Glutamatergic neuron (in vitro differentiated cells): Measurements from ENCODE around the gene WNT2. TPM values are rescaled to one million over a fixed set of nuclear protein-coding genes. Genes with fewer than 3 reads are reported as not detected.

Experiments
- DNase-seq: peaks from one replicate; pipeline ENCODE4 v3.0.0; 2022
- H3K27ac Mint-ChIP-seq: one replicate; pipeline ENCODE4 v1.8.0; 2020; ENCODE audit warnings: mild to moderate bottlenecking, mixed read lengths, inconsistent platforms; ENCODE audit not compliant: unreplicated experiment
- H3K27me3 Mint-ChIP-seq: one replicate; pipeline ENCODE4 v1.8.0; 2020; ENCODE audit warnings: mild to moderate bottlenecking, moderate library complexity, mixed read lengths, inconsistent platforms; ENCODE audit not compliant: unreplicated experiment
- H3K36me3 Mint-ChIP-seq: one replicate; pipeline ENCODE4 v1.8.0; 2020; ENCODE audit warnings: mild to moderate bottlenecking, mixed read lengths, inconsistent platforms; ENCODE audit not compliant: unreplicated experiment
- H3K4me1 Mint-ChIP-seq: one replicate; pipeline ENCODE4 v1.8.0; 2020; ENCODE audit warnings: mild to moderate bottlenecking, low read depth, mixed read lengths, inconsistent platforms; ENCODE audit not compliant: unreplicated experiment
- H3K4me3 Mint-ChIP-seq: one replicate; pipeline ENCODE4 v1.8.0; 2020; ENCODE audit warnings: mild to moderate bottlenecking, mixed read lengths, inconsistent platforms; ENCODE audit not compliant: unreplicated experiment
- H3K9me3 Mint-ChIP-seq: one replicate; pipeline ENCODE4 v1.8.0; 2020; ENCODE audit warnings: mild to moderate bottlenecking, moderate library complexity, mixed read lengths, inconsistent platforms; ENCODE audit not compliant: unreplicated experiment
- CTCF ChIP-seq: fragments of 200-600 bp; sonication (generic); IDR thresholded peaks from one replicate; pipeline ENCODE4 v1.5.0; 2021; ENCODE audit not compliant: partially characterized antibody, unreplicated experiment
- long read RNA-seq: library from polyadenylated mRNA; unstranded; transcript quantifications from one replicate; pipeline ENCODE4 v2.0.0, GENCODE V29; 2020; ENCODE audit not compliant: unreplicated experiment
- total RNA-seq: library from RNA; stranded (reverse); fragmentation: NEBNext Ultra II Directional; extraction: Animal tissue kit (Norgen Biotek cat#: 25700); gene quantifications from one replicate; pipeline ENCODE4 v1.2.1, GENCODE V29; 2021; ENCODE audit not compliant: unreplicated experiment

Gene WNT2
- total RNA-seq, result not detected
- long read RNA-seq, result 0 reads

GRCh38 chr7:117322741-117323304 lies at the start of gene WNT2:
WNT2 (minus strand) TSS chr7:117323058; CDS start chr7:117322989, 69 bp downstream.
- peak; percentile 41 for DNase-seq
- Mint-ChIP-seq H3K4me1 (peaks cover 3% of the 10 kb centered on the region), H3K9me3 (peaks cover 3% of the 10 kb centered on the region), H3K36me3 (peaks cover 17% of the 10 kb centered on the region), H3K27ac (no peak within 1 kb of the TSS), H3K27me3 (peaks cover 30% of the 10 kb centered on the region), H3K4me3 (peak within 1 kb of the TSS; percentile 94)
- no peak for TF ChIP-seq CTCF

GRCh38 chr7:117372073-117372472 lies 49.2 kb upstream of the WNT2 start:
- no peaks in the 10 kb centered on the region for H3K9me3 Mint-ChIP-seq
- no peaks in the 10 kb centered on the region for H3K36me3 Mint-ChIP-seq
- H3K4me3 Mint-ChIP-seq, result no peak overlapping the region
- no peaks in the 10 kb centered on the region for H3K27me3 Mint-ChIP-seq
- H3K4me1 Mint-ChIP-seq, result no peaks in the 10 kb centered on the region
- no peak overlapping the region for H3K27ac Mint-ChIP-seq
- DNase-seq, result no peak
- TF ChIP-seq CTCF, result no peak

- TF ChIP-seq CTCF, result no peak
- Mint-ChIP-seq H3K4me3 (no peak overlapping the region), H3K27me3 (no peaks in the 10 kb centered on the region), H3K36me3 (no peaks in the 10 kb centered on the region), H3K9me3 (no peaks in the 10 kb centered on the region), H3K27ac (no peak overlapping the region), H3K4me1 (no peaks in the 10 kb centered on the region)
- no peak for DNase-seq
Measured at GRCh38 chr7:117364339-117365080, 41.7 kb upstream of the WNT2 start.

- DNase-seq, result no peak
- H3K36me3 Mint-ChIP-seq, result no peaks in the 10 kb centered on the region
- no peaks in the 10 kb centered on the region for H3K4me1 Mint-ChIP-seq
- no peak for TF ChIP-seq CTCF
- no peaks in the 10 kb centered on the region for H3K27me3 Mint-ChIP-seq
- H3K9me3 Mint-ChIP-seq, result no peaks in the 10 kb centered on the region
- H3K27ac Mint-ChIP-seq, result no peak overlapping the region
- H3K4me3 Mint-ChIP-seq, result no peak overlapping the region
Measured at GRCh38 chr7:117362294-117362888, 39.5 kb upstream of the WNT2 start.

- no peaks in the 10 kb centered on the region for H3K27me3 Mint-ChIP-seq
- no peaks in the 10 kb centered on the region for H3K9me3 Mint-ChIP-seq
- no peak overlapping the region for H3K27ac Mint-ChIP-seq
- DNase-seq, result no peak
- H3K4me1 Mint-ChIP-seq, result no peaks in the 10 kb centered on the region
- H3K36me3 Mint-ChIP-seq, result no peaks in the 10 kb centered on the region
- no peak overlapping the region for H3K4me3 Mint-ChIP-seq
- no peak for TF ChIP-seq CTCF
Measured at GRCh38 chr7:117350027-117350426, 27.2 kb upstream of the WNT2 start.
